ENCODE data around the gene ALPL.
A peak's percentile ranks its signal among the peaks of the same experiment; 100 is the strongest.

ALPL gene

DNA sequence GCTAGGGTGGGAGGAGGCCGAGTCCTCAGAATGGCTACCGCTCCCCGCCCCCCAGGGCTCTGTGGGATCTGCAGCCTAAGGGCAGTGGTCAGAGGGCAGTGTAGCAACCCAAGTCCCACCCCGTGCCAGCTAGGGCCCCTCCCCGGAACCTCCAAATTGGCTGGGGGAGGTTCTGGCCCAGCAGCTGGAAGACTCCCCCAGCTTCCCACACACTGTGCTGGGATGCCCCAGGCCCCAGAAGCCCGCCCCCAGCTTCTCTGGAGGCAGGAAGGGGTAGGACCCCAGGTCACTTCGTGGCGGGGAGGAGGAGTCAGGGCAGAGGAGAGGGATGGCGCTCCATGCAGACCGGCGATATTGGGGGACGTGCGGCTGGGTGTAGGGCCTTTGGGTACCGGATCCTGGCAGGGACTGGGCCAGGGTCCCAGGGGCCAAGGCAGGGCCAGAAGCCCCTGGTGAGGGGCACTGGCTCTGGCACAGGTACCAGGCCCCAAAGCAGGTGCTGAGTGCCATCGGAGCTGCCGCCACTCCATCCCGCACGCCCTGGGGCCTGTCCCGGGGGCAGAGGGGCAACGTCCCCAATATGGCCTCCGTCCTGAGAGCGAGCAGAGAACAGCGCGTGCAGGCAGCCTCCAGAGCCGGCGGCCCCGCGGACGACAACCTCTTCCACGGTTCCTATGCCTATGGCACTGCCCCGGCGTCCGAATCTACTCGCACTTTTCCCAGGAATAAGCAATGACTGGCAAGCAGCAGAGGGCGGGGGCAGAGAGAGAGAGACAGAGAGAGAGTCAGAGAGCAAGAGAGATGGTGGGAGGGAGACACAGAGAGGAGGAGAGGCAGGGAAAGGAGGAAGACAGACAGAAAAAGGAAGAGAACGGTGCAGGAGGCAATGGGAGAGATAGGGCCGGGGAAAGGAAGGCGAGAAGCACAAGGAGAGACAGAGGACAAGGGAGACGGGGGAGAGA, 94.2 kb downstream of the ALPL start:
- Histone ChIP-seq H3K4me3 (ENCODE audit: low read depth in 1 of 5, low read length in 5 of 5) (no peak overlapping the region), H3K9ac (ENCODE audit: low read length in 5 of 5) (no peak overlapping the region), H3K4me1 (ENCODE audit: control insufficient read depth in 5 of 5, insufficient read depth in 5 of 5, low read length in 5 of 5) (peaks cover 0 to 17% (median 7%) of the 10 kb centered on the region in 5 donors), H3K9me3 (ENCODE audit: control insufficient read depth in 5 of 5, low read length in 5 of 5) (no peaks in the 10 kb centered on the region), H3K27ac (ENCODE audit: low read depth, low read length) (no peak overlapping the region), H3K36me3 (ENCODE audit: control insufficient read depth in 5 of 5, insufficient read depth in 5 of 5, low read length in 5 of 5) (no peaks in the 10 kb centered on the region), H3K27me3 (ENCODE audit: control insufficient read depth in 5 of 5, insufficient read depth in 4 of 5, low read length in 5 of 5) (peaks cover 14 to 32% (median 23%) of the 10 kb centered on the region in 5 donors)

DNA sequence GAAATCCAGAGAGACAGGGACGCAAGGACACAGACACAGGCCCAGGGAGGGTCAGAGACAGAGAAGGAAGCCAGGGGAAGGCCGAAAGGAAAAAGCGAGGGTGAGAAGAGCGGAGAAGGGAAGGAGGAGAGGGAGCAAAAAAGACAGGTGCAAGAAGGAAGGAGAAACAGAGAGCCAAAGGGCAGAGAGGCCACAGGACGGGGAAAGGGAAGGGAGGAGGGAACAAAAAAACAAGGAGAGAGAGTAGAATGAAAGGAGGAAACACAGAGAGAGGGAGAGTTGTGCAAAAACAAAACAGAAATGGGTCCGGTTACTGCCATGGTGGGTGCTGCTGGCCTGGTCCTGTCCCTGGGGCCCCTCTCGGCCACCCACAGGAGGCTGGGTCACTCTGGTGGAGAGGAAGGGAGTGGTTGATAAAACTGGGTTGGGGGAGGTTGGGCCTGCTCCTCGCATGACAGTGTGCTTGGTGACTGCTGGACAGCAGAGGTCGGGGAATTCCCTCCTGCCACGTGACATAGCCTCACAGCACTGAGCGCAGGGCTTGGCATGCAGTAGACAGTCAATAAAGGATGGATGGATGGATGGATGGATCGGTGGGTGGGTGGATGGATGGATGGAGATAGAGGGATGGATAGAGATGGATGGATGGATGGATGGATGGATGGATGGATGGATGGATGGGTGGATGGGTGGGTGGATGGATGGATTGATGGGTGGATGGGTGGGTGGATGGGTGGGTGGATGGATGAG, 95.2 kb downstream of the ALPL start:
- Histone ChIP-seq H3K9ac (ENCODE audit: low read length in 5 of 5) (no peak overlapping the region), H3K4me1 (ENCODE audit: control insufficient read depth in 5 of 5, insufficient read depth in 5 of 5, low read length in 5 of 5) (peaks cover 0 to 17% (median 7%) of the 10 kb centered on the region in 5 donors), H3K9me3 (ENCODE audit: control insufficient read depth in 5 of 5, low read length in 5 of 5) (no peaks in the 10 kb centered on the region), H3K4me3 (ENCODE audit: low read depth in 1 of 5, low read length in 5 of 5) (no peak overlapping the region), H3K36me3 (ENCODE audit: control insufficient read depth in 5 of 5, insufficient read depth in 5 of 5, low read length in 5 of 5) (no peaks in the 10 kb centered on the region), H3K27ac (ENCODE audit: low read depth, low read length) (no peak overlapping the region), H3K27me3 (ENCODE audit: control insufficient read depth in 5 of 5, insufficient read depth in 4 of 5, low read length in 5 of 5) (peaks cover 10 to 24% (median 16%) of the 10 kb centered on the region in 5 donors)

DNA sequence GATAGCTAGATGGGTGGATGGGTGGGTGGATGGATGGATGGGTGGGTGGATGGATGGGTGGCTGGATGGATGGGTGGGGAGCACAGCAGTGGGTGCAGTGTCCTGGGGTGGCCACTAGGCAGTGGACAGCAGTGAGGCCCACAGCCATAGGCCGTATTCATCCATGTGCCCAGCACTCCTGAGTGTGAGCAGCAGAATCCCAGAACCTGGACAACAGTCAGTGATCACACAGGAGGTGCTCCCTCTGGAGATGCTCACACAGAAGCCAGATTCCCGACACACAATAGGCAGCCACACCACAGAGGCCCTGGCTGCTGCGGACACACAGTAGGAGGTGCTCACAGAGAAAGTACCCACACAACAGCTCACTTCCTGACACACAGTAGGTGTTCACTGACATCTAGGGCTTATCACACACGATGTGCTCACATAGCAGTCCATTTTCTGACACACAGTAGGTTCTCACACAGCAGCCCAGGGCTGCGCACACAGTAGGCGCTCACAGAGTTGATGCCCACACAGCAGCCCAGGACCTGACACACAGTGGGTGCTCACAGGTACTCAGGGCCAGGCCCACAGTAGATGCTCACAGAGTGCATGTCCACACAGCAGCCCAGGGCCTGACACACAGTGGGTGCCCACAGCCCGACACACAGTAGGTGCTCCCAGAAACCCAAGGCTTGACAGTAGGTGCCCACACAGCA, 95.9 kb downstream of the ALPL start:
- Histone ChIP-seq H3K4me1 (ENCODE audit: control insufficient read depth in 5 of 5, insufficient read depth in 5 of 5, low read length in 5 of 5) (peaks cover 0 to 17% (median 7%) of the 10 kb centered on the region in 5 donors), H3K4me3 (ENCODE audit: low read depth in 1 of 5, low read length in 5 of 5) (no peak overlapping the region), H3K27me3 (ENCODE audit: control insufficient read depth in 5 of 5, insufficient read depth in 4 of 5, low read length in 5 of 5) (peaks cover 6 to 17% (median 15%) of the 10 kb centered on the region in 5 donors), H3K27ac (ENCODE audit: low read depth, low read length) (no peak overlapping the region), H3K36me3 (ENCODE audit: control insufficient read depth in 5 of 5, insufficient read depth in 5 of 5, low read length in 5 of 5) (no peaks in the 10 kb centered on the region), H3K9me3 (ENCODE audit: control insufficient read depth in 5 of 5, low read length in 5 of 5) (no peaks in the 10 kb centered on the region), H3K9ac (ENCODE audit: low read length in 5 of 5) (no peak overlapping the region)

DNA sequence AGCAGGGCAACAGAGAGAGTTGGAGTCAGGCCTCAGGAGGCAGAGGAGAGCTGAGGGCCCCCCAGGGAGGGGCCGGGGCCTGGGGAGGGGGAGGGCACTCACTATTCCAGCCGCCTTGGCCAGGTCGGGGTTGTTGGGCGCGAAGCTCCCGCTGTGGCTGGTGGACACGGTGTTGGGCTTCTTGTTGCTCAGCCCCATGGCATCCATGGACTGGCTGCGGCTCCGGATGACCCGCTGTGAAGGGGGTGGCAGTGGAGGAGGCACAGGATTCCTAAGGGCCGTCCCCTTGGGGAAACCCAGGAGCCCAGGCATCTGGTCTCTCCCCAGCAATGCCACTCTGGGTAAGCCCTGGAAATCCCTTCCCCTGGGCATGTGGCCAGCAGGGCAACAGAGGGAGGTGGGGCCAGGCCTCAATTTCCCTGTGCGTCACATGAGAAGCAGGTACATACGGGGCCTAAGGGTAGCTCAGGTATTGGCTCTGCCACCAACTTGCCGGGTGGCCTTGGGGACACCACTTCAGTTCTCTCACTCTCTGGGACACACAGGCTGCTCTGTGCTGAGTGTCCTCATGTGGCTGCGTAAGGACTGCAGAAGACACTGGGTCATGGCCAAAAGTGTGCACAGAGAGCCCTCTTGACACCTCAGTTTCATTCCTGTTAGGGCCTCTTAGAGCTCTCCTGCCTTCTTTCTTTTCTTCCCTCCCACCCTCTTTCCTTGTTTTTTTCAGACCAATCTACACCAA, 96.9 kb downstream of the ALPL start:
- no peak overlapping the region for H3K4me3 ChIP-seq (ENCODE audit: low read depth in 1 of 5, low read length in 5 of 5)
- H3K36me3 ChIP-seq (ENCODE audit: control insufficient read depth in 5 of 5, insufficient read depth in 5 of 5, low read length in 5 of 5): no peaks in the 10 kb centered on the region
- H3K4me1 ChIP-seq (ENCODE audit: control insufficient read depth in 5 of 5, insufficient read depth in 5 of 5, low read length in 5 of 5): peaks cover 0 to 17% (median 7%) of the 10 kb centered on the region in 5 donors
- no peaks in the 10 kb centered on the region for H3K9me3 ChIP-seq (ENCODE audit: control insufficient read depth in 5 of 5, low read length in 5 of 5)
- no peak overlapping the region for H3K9ac ChIP-seq (ENCODE audit: low read length in 5 of 5)
- no peak overlapping the region for H3K27ac ChIP-seq (ENCODE audit: low read depth, low read length)
- H3K27me3 ChIP-seq (ENCODE audit: control insufficient read depth in 5 of 5, insufficient read depth in 4 of 5, low read length in 5 of 5): peaks cover 6 to 17% (median 13%) of the 10 kb centered on the region in 5 donors

DNA sequence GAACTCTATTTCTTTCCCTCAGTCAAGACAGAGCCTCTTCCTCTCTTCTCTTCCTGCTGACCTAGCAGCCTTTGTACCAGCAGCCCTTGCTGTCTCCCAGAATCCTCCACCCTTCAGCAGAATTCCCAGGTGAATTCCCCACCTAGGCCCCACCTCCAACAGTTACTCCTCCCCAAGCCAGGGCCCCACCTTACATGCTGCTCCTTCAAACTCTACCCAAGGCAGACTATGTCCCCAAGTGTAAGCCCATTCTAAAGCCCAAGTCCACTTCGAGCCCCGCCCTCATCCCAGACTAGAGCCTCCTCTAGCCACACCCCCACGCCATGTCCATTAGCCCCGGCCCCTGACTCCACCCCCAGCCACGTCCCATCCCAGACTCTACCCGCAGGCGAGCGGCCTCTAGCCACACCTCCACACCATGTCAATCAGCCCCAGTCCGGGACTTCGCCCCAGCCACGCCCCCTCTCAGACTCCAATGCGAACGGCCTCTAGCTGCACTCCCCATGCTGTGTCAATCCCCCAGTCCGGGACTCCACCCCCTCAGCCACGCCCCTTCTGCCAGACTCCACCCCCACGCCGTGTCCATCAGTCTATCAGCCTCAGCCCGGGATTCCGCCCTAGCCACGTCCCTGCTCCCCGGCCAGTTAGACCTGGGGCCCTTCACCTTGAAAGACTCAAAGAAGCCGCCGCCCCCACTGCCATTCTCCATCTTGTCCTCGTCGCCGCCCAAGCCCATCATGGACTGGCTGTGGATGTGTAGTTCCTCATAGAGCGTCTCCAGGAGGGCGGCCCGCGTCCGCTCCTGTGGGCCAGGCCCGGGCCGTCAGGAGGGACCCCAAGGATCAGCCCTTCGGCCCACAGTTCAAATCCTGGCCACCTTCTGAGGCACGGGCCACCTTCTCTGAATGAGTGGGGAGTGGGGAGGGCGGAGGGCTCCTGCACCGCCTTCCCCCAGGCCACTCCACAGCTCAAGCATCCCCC, 98.6 kb downstream of the ALPL start:
- H3K4me3 ChIP-seq (ENCODE audit: low read depth in 1 of 5, low read length in 5 of 5): peak overlapping the region in 2 of 5 donors; percentile 19 to 23
- H3K27me3 ChIP-seq (ENCODE audit: control insufficient read depth in 5 of 5, insufficient read depth in 4 of 5, low read length in 5 of 5): peaks cover 0 to 9% (median 0%) of the 10 kb centered on the region in 5 donors
- peaks cover 0 to 17% (median 7%) of the 10 kb centered on the region in 5 donors for H3K4me1 ChIP-seq (ENCODE audit: control insufficient read depth in 5 of 5, insufficient read depth in 5 of 5, low read length in 5 of 5)
- H3K9me3 ChIP-seq (ENCODE audit: control insufficient read depth in 5 of 5, low read length in 5 of 5): no peaks in the 10 kb centered on the region
- no peaks in the 10 kb centered on the region for H3K36me3 ChIP-seq (ENCODE audit: control insufficient read depth in 5 of 5, insufficient read depth in 5 of 5, low read length in 5 of 5)
- H3K9ac ChIP-seq (ENCODE audit: low read length in 5 of 5): no peak overlapping the region
- no peak overlapping the region for H3K27ac ChIP-seq (ENCODE audit: low read depth, low read length)

DNA sequence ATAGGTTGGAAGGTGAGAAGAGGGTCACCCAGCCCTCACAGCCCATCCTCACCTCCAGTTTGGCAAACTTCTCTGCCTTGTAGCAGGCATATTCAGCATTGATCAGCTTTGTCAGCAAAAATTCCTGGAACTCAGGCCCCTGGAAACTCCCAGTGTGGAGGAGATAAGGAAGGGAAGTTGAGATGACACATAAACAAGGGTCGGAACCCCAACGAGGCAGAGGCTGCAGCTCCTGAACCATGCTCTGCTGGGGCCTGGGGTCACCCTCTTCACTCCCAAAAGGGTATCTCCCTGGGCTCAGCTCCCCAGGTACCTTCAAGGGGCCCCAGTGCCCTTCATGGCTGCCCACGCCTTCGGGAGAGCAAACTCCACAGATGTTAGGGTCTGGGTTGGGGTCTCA, 99.6 kb downstream of the ALPL start:
- H3K27ac ChIP-seq (ENCODE audit: low read depth, low read length): no peak overlapping the region
- peaks cover 0 to 8% (median 0%) of the 10 kb centered on the region in 5 donors for H3K27me3 ChIP-seq (ENCODE audit: control insufficient read depth in 5 of 5, insufficient read depth in 4 of 5, low read length in 5 of 5)
- no peak overlapping the region for H3K9ac ChIP-seq (ENCODE audit: low read length in 5 of 5)
- H3K9me3 ChIP-seq (ENCODE audit: control insufficient read depth in 5 of 5, low read length in 5 of 5): no peaks in the 10 kb centered on the region
- no peak overlapping the region for H3K4me3 ChIP-seq (ENCODE audit: low read depth in 1 of 5, low read length in 5 of 5)
- H3K4me1 ChIP-seq (ENCODE audit: control insufficient read depth in 5 of 5, insufficient read depth in 5 of 5, low read length in 5 of 5): peaks cover 0 to 17% (median 7%) of the 10 kb centered on the region in 5 donors
- no peaks in the 10 kb centered on the region for H3K36me3 ChIP-seq (ENCODE audit: control insufficient read depth in 5 of 5, insufficient read depth in 5 of 5, low read length in 5 of 5)

DNA sequence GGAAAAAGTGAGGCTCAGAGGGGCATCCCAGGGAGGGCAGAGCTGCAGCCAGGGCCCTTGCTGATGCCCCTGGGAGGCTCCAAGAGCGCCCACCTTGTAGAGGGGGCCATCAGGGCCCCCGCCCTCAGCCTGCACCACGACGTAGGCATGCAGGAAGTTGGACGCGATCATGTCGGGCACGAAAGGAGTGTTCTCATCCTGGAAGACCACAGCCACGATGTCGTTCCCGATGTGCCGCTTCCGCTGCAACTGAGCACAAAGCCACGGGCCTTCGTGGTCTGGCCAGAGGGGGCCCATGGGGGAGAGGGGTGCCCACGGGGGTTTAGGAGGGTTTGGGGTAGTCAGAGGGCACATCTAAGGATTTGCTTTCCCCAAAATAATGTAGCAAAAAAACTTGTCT, 100.8 kb downstream of the ALPL start:
- no peak overlapping the region for H3K27ac ChIP-seq (ENCODE audit: low read depth, low read length)
- no peak overlapping the region for H3K9ac ChIP-seq (ENCODE audit: low read length in 5 of 5)
- H3K9me3 ChIP-seq (ENCODE audit: control insufficient read depth in 5 of 5, low read length in 5 of 5): no peaks in the 10 kb centered on the region
- H3K4me1 ChIP-seq (ENCODE audit: control insufficient read depth in 5 of 5, insufficient read depth in 5 of 5, low read length in 5 of 5): peaks cover 0 to 17% (median 7%) of the 10 kb centered on the region in 5 donors
- H3K27me3 ChIP-seq (ENCODE audit: control insufficient read depth in 5 of 5, insufficient read depth in 4 of 5, low read length in 5 of 5): peaks cover 0 to 9% (median 0%) of the 10 kb centered on the region in 5 donors
- no peak overlapping the region for H3K4me3 ChIP-seq (ENCODE audit: low read depth in 1 of 5, low read length in 5 of 5)
- H3K36me3 ChIP-seq (ENCODE audit: control insufficient read depth in 5 of 5, insufficient read depth in 5 of 5, low read length in 5 of 5): no peaks in the 10 kb centered on the region

DNA sequence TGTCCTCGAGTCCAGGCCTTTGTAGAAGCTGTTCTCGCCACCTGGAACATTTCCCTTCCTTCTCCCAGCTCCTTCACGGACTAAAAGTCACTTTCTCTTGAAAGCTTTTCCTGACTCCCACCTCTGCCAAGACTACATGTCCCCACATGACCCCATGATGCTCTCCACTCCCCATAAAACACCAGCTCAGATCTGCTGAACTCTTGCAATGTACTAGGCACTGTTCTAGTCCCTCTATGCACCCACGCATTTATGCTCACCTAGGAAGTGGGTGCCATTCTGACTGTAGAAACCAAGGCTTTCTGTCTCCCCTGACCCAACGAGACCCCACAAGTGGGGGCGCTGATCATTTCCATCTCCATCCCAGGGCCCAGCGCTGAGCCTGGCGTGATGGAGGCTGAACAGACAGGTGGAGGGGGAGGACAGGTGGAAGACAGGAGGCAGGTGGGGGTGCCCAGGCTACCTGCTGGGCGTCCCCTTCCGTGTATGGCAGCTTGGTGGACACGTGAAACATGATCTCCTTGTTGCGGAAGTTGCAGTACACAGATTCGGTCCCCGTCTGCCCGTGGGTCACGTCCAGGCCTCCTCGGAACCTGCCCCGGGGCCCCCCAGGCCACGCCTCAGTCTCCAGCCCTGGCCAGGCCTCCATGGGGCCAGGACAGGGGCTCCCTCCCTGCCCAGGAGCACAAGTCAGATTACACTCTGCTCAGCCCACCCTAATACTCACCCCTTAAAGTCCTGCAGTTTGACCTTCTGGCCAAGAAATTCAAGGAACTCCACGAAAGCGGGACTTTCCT, 102.0 kb downstream of the ALPL start:
- Histone ChIP-seq H3K27ac (ENCODE audit: low read depth, low read length) (no peak overlapping the region), H3K9me3 (ENCODE audit: control insufficient read depth in 5 of 5, low read length in 5 of 5) (no peaks in the 10 kb centered on the region), H3K27me3 (ENCODE audit: control insufficient read depth in 5 of 5, insufficient read depth in 4 of 5, low read length in 5 of 5) (peaks cover 0 to 9% (median 0%) of the 10 kb centered on the region in 5 donors), H3K4me1 (ENCODE audit: control insufficient read depth in 5 of 5, insufficient read depth in 5 of 5, low read length in 5 of 5) (peaks cover 0 to 16% (median 7%) of the 10 kb centered on the region in 5 donors), H3K4me3 (ENCODE audit: low read depth in 1 of 5, low read length in 5 of 5) (no peak overlapping the region), H3K9ac (ENCODE audit: low read length in 5 of 5) (no peak overlapping the region), H3K36me3 (ENCODE audit: control insufficient read depth in 5 of 5, insufficient read depth in 5 of 5, low read length in 5 of 5) (no peaks in the 10 kb centered on the region)
